A375 (cell line): Measurements from ENCODE around the gene DTX3. TPM values are rescaled to one million over a fixed set of nuclear protein-coding genes. Genes with fewer than 3 reads are reported as not detected.

ENCODE experiments used
- total RNA-seq: library from RNA; depleted of rRNA; stranded (reverse); fragments of >200 nt; shearing (Covaris generic); gene quantifications from 2 replicates; pipeline ENCODE4 v1.2.3, GENCODE V29; 2014; rRNA removed

DTX3 gene
- total RNA-seq, result 28.2 and 32.4 TPM in 2 replicates

GRCh38 chr12:57604454-57604991 lies at the start of gene DTX3:
Gene DTX3, plus strand, starts transcription at chr12:57604824. Its CDS starts 1,694 bp downstream, at chr12:57606518.

GRCh38 chr12:57590864-57591781 lies 13.5 kb upstream of the DTX3 start, which contains the start of gene PIP4K2C:
Gene PIP4K2C, plus strand, starts transcription at chr12:57591192. Its CDS starts 98 bp downstream, at chr12:57591290.

GRCh38 chr12:57611108-57611826 lies 6.6 kb downstream of the DTX3 start, which contains the start of gene ARHGEF25:
Gene ARHGEF25, plus strand, starts transcription at chr12:57611435. Its CDS starts 460 bp downstream, at chr12:57611895.

GRCh38 chr12:57632958-57633840 lies 28.6 kb downstream of the DTX3 start, which contains the start of gene B4GALNT1:
Gene B4GALNT1, minus strand, starts transcription at chr12:57633201. Its CDS starts 1,069 bp downstream, at chr12:57632132.

Other genes starting within 250 kb of the DTX3 start
- 23.2 and 30.1 TPM in 2 replicates for gene R3HDM2, start 173.8 kb upstream of the DTX3 start, total RNA-seq
- not detected in 2 replicates for gene INHBC, start 170.0 kb upstream of the DTX3 start, total RNA-seq
- 4.3 and 4.9 TPM in 2 replicates for gene INHBE, start 149.5 kb upstream of the DTX3 start, total RNA-seq
- gene GLI1, start 145.0 kb upstream of the DTX3 start, total RNA-seq, result 0.30 and 0.90 TPM in 2 replicates
- gene ARHGAP9, start 125.0 kb upstream of the DTX3 start, total RNA-seq, result 2.2 and 6.4 TPM in 2 replicates
- gene MARS1, start 116.8 kb upstream of the DTX3 start, total RNA-seq, result 443 and 500 TPM in 2 replicates
- gene DDIT3, start 84.3 kb upstream of the DTX3 start, total RNA-seq, result 58.1 and 66.1 TPM in 2 replicates
- 13.7 and 25.7 TPM in 2 replicates for gene MBD6, start 82.0 kb upstream of the DTX3 start, total RNA-seq
- gene DCTN2, start 57.6 kb upstream of the DTX3 start, total RNA-seq, result 75.2 and 76.3 TPM in 2 replicates
- gene KIF5A, start 54.8 kb upstream of the DTX3 start, total RNA-seq, result 0.41 and 0.58 TPM in 2 replicates
- gene PIP4K2C, start 13.6 kb upstream of the DTX3 start, total RNA-seq, result 23.7 and 30.1 TPM in 2 replicates
- gene ARHGEF25, start 6.6 kb downstream of the DTX3 start, total RNA-seq, result 22.6 and 46.8 TPM in 2 replicates
- gene B4GALNT1, start 28.4 kb downstream of the DTX3 start, total RNA-seq, result 25.6 and 26.7 TPM in 2 replicates
- 135 and 140 TPM in 2 replicates for gene OS9, start 89.3 kb downstream of the DTX3 start, total RNA-seq
- gene AGAP2, start 133.9 kb downstream of the DTX3 start, total RNA-seq, result 2.1 and 2.3 TPM in 2 replicates
- gene TSPAN31, start 140.2 kb downstream of the DTX3 start, total RNA-seq, result 36.1 and 40.0 TPM in 2 replicates
- gene CDK4, start 147.5 kb downstream of the DTX3 start, total RNA-seq, result 322 and 387 TPM in 2 replicates
- 10.2 and 11.7 TPM in 2 replicates for gene MARCHF9, start 150.3 kb downstream of the DTX3 start, total RNA-seq
- gene CYP27B1, start 162.3 kb downstream of the DTX3 start, total RNA-seq, result 16.1 and 17.0 TPM in 2 replicates
- gene METTL1, start 167.3 kb downstream of the DTX3 start, total RNA-seq, result 24.6 and 27.6 TPM in 2 replicates
- gene EEF1AKMT3, start 167.8 kb downstream of the DTX3 start, total RNA-seq, result 3.0 and 3.3 TPM in 2 replicates
- 49.7 and 53.0 TPM in 2 replicates for gene TSFM, start 178.0 kb downstream of the DTX3 start, total RNA-seq
- gene AVIL, start 213.9 kb downstream of the DTX3 start, total RNA-seq, result 0.72 and 1.6 TPM in 2 replicates
- gene CTDSP2, start 241.9 kb downstream of the DTX3 start, total RNA-seq, result 52.2 and 52.6 TPM in 2 replicates